HUES64 (cell line): Measurements from ENCODE around the gene CADM4.

Experiments
- H3K27ac ChIP-seq: 2 replicates; pipeline ENCODE4 v1.7.0; 2013; ENCODE audit warnings: low read depth, low read length, inconsistent platforms
- H3K27me3 ChIP-seq: 2 replicates; pipeline ENCODE4 v1.6.1; 2013; ENCODE audit warnings: mild to moderate bottlenecking, low read length; ENCODE audit not compliant: insufficient read depth
- H3K36me3 ChIP-seq: 2 replicates; pipeline ENCODE4 v1.6.1; 2013; ENCODE audit warnings: mild to moderate bottlenecking, low read length; ENCODE audit not compliant: insufficient read depth
- H3K4me1 ChIP-seq: 2 replicates; pipeline ENCODE4 v1.6.1; 2013; ENCODE audit warnings: mild to moderate bottlenecking, low read length, moderate library complexity; ENCODE audit not compliant: insufficient read depth
- H3K4me3 ChIP-seq: 2 replicates; pipeline ENCODE4 v1.5.1; 2013; ENCODE audit warnings: mild to moderate bottlenecking, low read length, moderate library complexity
- H3K9ac ChIP-seq: 2 replicates; pipeline ENCODE4 v1.6.1; 2013; ENCODE audit warnings: mild to moderate bottlenecking, low read depth, low read length
- H3K9me3 ChIP-seq: 2 replicates; pipeline ENCODE4 v1.6.1; 2013; ENCODE audit warnings: low read depth, low read length; ENCODE audit not compliant: insufficient read depth
- WGBS: fragments of 150-250, 120-280 bp; methylation state at CpG from one replicate; pipeline ENCODE4 v1.1.7; 2013; ENCODE audit warnings: missing lambda C conversion rate; 5-methylcytosine and 5-hydroxymethylcytosine counted together

CADM4 gene

GRCh38 chr19:43675269-43675879 is 35.7 kb upstream of the CADM4 start:
- Histone ChIP-seq H3K27me3 (peaks cover 7% of the 10 kb centered on the region), H3K36me3 (no peaks in the 10 kb centered on the region), H3K4me1 (peaks cover 8% of the 10 kb centered on the region; the same call in 1 of the 2 replicates), H3K4me3 (no peak overlapping the region), H3K9me3 (no peaks in the 10 kb centered on the region), H3K27ac (no peak overlapping the region), H3K9ac (no peak overlapping the region)
- WGBS: 52% methylated on average over 7 of the region's 8 CpGs

DNA sequence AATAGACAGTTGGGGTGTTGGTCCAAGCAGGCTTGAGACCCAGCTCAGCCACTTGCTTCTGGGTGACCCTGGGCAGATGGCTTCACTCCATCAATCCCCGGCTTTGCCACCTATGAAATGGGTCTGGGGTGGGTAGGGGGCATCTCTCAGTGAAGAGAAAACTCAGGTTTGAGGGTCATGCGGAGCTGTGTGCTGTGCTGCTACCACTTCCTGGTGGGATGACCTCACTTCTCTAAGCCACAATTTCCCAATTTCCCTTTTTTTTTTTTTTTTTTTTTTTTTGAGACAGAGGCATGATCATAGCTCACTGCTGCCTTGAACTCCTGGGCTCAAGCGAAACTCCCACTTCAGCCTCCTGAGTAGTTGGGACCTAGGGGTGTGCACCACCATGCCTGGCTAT is 34.9 kb upstream of the CADM4 start:
- Histone ChIP-seq H3K4me1 (peaks cover 8% of the 10 kb centered on the region; the same call in 1 of the 2 replicates), H3K9me3 (no peaks in the 10 kb centered on the region), H3K4me3 (no peak overlapping the region), H3K36me3 (no peaks in the 10 kb centered on the region), H3K9ac (no peak overlapping the region), H3K27me3 (peaks cover 14% of the 10 kb centered on the region), H3K27ac (no peak overlapping the region)
- 98% methylated on average over 3 of the region's 3 CpGs for WGBS

- Histone ChIP-seq H3K9me3 (no peaks in the 10 kb centered on the region), H3K36me3 (no peaks in the 10 kb centered on the region), H3K9ac (no peak overlapping the region), H3K4me1 (peaks cover 8% of the 10 kb centered on the region; the same call in 1 of the 2 replicates), H3K27ac (no peak overlapping the region), H3K4me3 (no peak overlapping the region), H3K27me3 (peaks cover 19% of the 10 kb centered on the region)
- 95% methylated on average over 8 of the region's 8 CpGs for WGBS
These were observed 34.5 kb upstream of the CADM4 start for GRCh38 chr19:43674183-43674582.

DNA sequence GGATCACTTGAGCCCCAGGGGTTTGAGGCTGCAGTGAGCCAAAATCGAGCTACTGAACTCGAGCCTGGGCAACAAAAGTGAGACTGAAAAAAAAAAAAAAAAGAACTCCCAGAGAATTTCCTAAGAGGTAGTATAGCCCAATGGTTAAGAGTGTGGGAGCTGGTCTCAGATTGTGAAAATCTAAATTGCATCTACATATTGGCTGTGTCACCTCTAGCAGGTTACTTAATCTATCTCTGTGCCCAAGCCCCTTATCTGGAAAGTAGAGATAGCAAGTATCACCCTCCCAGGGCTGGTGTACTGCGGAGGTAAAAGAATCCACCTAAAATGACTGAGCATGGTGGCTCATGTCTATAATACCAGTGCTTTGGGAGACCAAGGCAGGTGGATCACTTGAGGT is 34.0 kb upstream of the CADM4 start:
- no peak overlapping the region for H3K9ac ChIP-seq
- H3K36me3 ChIP-seq: no peaks in the 10 kb centered on the region
- no peak overlapping the region for H3K4me3 ChIP-seq
- no peaks in the 10 kb centered on the region for H3K9me3 ChIP-seq
- H3K27me3 ChIP-seq: peaks cover 21% of the 10 kb centered on the region
- peaks cover 8% of the 10 kb centered on the region; the same call in 1 of the 2 replicates for H3K4me1 ChIP-seq
- no peak overlapping the region for H3K27ac ChIP-seq
- WGBS: 81% methylated on average over 3 of the region's 3 CpGs

- H3K36me3 ChIP-seq: peaks cover under 1% of the 10 kb centered on the region; the same call in 1 of the 2 replicates
- no peak overlapping the region for H3K4me3 ChIP-seq
- peaks cover 21% of the 10 kb centered on the region for H3K27me3 ChIP-seq
- H3K9ac ChIP-seq: no peak overlapping the region
- WGBS: 56% methylated on average over 3 of the region's 6 CpGs
- H3K4me1 ChIP-seq: peaks cover 8% of the 10 kb centered on the region; the same call in 1 of the 2 replicates
- H3K9me3 ChIP-seq: no peaks in the 10 kb centered on the region
- no peak overlapping the region for H3K27ac ChIP-seq
These were observed 32.5 kb upstream of the CADM4 start for GRCh38 chr19:43672061-43672679.

DNA sequence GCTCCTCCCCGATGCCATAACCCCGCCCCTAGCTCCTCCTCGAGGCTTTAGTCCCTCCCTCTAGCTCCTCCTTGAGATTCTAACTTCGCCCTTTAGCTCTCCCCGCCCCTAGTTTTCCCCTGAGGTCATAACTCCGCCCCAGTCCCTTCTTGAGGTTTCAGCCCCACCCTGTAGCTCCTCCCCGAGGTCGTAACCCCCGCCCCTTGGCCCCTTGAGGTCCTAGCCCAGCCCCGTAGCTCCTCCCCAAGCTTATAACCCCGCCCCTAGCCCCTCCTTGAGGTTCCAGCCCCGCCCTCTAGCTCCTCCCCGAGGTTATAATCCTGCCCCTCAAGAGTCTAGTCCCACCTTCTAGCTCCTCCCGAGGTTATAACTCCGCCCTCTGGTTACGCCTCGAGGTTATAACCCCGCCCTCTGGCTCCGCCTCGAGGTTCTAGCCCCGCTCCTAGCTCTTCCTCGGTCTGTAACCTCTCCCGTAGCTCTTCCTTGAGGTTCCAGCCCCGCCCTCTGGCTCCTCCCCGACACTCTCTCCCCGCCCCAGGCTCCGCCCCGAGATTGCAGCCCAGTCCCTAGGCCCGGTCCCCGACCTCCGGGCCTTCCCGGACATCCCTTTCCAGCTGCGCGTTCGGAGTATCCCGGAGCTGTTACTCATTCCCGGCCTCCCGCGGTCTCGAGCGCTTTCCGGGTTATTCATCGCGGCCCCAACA is 28.9 kb upstream of the CADM4 start:
- H3K9me3 ChIP-seq: no peaks in the 10 kb centered on the region
- H3K36me3 ChIP-seq: peaks cover 18% of the 10 kb centered on the region
- WGBS: under 1% methylated on average over 44 of the region's 44 CpGs
- H3K27ac ChIP-seq: peak overlapping the region; percentile 89
- peaks cover 21% of the 10 kb centered on the region for H3K27me3 ChIP-seq
- peak overlapping the region; percentile 55 for H3K9ac ChIP-seq
- peaks cover 8% of the 10 kb centered on the region; the same call in 1 of the 2 replicates for H3K4me1 ChIP-seq
- H3K4me3 ChIP-seq: peak overlapping the region; percentile 63

DNA sequence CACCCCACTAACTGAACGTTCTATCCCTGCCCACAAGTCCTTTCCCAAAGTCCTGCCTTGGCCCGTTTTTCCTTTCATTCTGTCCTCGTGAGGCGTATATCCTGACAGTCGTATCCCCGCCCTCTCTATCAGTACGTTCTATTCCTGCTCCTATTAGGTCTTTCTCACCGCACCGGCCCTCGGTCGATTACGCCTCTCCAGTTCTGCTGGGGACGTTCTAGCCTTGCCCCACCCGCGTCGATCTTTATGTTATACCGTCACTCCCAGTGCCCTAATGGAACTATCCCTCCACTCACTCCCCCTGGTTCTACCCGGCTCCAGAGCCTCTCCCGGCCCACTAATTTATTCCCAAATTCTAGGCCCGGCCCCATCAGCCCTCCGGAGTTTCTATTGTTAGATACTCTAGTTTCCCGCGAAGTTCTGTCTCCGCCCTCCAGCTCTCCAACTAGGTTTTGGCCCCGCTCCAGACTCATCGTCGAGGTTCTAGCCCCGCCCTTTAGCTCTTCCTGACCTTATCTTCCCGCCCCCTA is 28.3 kb upstream of the CADM4 start:
- H3K4me3 ChIP-seq: peak overlapping the region; percentile 58
- H3K9me3 ChIP-seq: no peaks in the 10 kb centered on the region
- H3K36me3 ChIP-seq: peaks cover 18% of the 10 kb centered on the region
- H3K27me3 ChIP-seq: peaks cover 21% of the 10 kb centered on the region
- peak overlapping the region; percentile 51; the same call in 1 of the 2 replicates for H3K27ac ChIP-seq
- peak overlapping the region; percentile 67 for H3K9ac ChIP-seq
- WGBS: 4% methylated on average over 29 of the region's 29 CpGs
- peaks cover 8% of the 10 kb centered on the region; the same call in 1 of the 2 replicates for H3K4me1 ChIP-seq

DNA sequence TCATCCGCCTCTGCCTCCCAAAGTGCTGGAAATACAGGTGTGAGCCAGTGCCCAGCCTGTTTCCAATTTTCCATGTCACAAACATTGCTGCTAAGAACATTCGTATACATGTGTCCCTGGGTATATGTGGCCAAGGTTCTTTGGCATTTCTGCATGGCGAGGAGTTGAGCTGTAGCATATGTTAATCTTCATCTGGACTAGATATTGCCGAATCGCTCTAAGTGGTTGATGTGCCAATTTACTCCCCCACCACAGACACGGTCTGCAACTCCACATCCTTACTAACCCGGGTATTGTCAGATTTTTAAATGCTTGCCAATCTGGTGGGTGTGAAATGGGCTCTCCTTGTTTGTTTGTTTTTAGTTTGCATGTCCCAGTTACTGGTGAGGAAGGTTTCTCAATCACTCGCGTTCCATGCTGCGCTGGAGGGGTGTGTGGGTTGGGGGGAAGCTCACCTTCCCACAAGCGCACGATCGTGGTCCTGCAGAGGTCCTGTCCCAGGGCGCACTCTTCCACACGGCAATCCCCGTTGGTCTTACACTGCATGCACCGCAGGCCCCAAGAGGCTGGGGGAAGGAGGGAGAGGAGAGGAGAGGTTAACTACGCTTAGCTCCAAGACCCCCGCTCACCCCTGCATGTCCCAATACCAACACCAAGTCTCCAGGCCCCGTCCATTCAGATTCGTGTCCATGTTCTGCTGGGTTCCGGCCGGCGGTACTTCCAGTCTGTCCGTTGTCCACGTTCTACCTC is 27.7 kb upstream of the CADM4 start:
- Histone ChIP-seq H3K27me3 (peaks cover 21% of the 10 kb centered on the region), H3K27ac (0 out of 2 replicates have a peak overlapping the region, but pooled peaks have one; percentile 51), H3K4me3 (peak overlapping the region; percentile 58), H3K36me3 (peaks cover 18% of the 10 kb centered on the region), H3K9me3 (no peaks in the 10 kb centered on the region), H3K4me1 (peaks cover 6% of the 10 kb centered on the region; the same call in 1 of the 2 replicates), H3K9ac (peak overlapping the region; percentile 67)
- WGBS: 50% methylated on average over 26 of the region's 26 CpGs

- no peaks in the 10 kb centered on the region for H3K9me3 ChIP-seq
- no peak overlapping the region for H3K27ac ChIP-seq
- H3K36me3 ChIP-seq: peaks cover 28% of the 10 kb centered on the region
- peaks cover under 1% of the 10 kb centered on the region; the same call in 1 of the 2 replicates for H3K27me3 ChIP-seq
- H3K4me1 ChIP-seq: no peaks in the 10 kb centered on the region
- no peak overlapping the region for H3K4me3 ChIP-seq
- WGBS: 98% methylated on average over 7 of the region's 7 CpGs
- no peak overlapping the region for H3K9ac ChIP-seq
These were observed 24.4 kb upstream of the CADM4 start for GRCh38 chr19:43664018-43664417.

DNA sequence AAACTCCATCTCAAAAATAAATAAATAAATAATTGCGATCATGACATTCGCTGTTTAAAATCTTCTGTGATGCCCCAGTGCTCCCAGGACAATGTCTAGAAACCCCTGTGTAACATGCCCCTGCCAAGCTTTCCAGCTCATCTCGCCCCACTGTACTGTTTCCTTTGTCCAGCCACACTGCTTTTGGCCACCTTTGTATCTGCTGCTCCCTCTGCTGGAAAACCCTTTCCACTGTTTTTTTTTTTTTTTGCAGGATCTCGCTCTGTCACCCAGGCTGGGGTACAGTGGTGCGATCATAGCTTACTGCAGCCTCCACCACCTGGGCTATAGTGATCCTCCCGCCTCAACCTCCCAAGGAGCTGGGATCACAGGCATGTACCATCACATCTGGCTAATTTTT is 22.8 kb upstream of the CADM4 start:
- WGBS: 82% methylated on average over 6 of the region's 6 CpGs

More for the DNA sequence above, 22.8 kb upstream of the CADM4 start:
- Histone ChIP-seq H3K27me3 (no peaks in the 10 kb centered on the region; the same call in 1 of the 2 replicates), H3K4me1 (no peaks in the 10 kb centered on the region), H3K27ac (no peak overlapping the region), H3K36me3 (peaks cover 33% of the 10 kb centered on the region), H3K4me3 (no peak overlapping the region), H3K9me3 (no peaks in the 10 kb centered on the region), H3K9ac (no peak overlapping the region)
